HG03108 (cell line): ENCODE results near the gene GOLGA8N.

ENCODE experiments used
- ATAC-seq: cut with Tn5 transposase; IDR thresholded peaks from one replicate; pipeline ENCODE4 v1.9.1; 2021; ENCODE audit warnings: moderate library complexity; ENCODE audit not compliant: unreplicated experiment

The GOLGA8N gene

GRCh38 chr15:32649342-32649741 lies 56.1 kb downstream of the GOLGA8N start:
- no peak for ATAC-seq

GRCh38 chr15:32651229-32651837 lies 58.1 kb downstream of the GOLGA8N start:
- no peak for ATAC-seq

- no peak for ATAC-seq
Observed at GRCh38 chr15:32652178-32652577, 58.9 kb downstream of the GOLGA8N start.

GRCh38 chr15:32656091-32656490 lies 62.8 kb downstream of the GOLGA8N start:
- no peak for ATAC-seq

GRCh38 chr15:32656496-32656895 lies 63.2 kb downstream of the GOLGA8N start:
- no peak for ATAC-seq
